IMR-90 (cell line): Measurements from ENCODE around the gene ZNF229. TPM values are rescaled to one million over a fixed set of nuclear protein-coding genes. Genes with fewer than 3 reads are reported as not detected.

Source experiments
- ATAC-seq: fragments of 200-7000 bp; cut with Tn5 transposase; 2 replicates; pipeline ENCODE4 v1.9.1; 2020; ENCODE audit warnings: low read depth, mild to moderate bottlenecking, moderate library complexity
- BruUV-seq: library from RNA; stranded (reverse); fragments of 400-500 nt; replicated peaks from 2 replicates; lab custom pipeline; 2021; lab: Mats Ljungman, UMichigan
- CTCF ChIA-PET: fragments of 300-600 bp; formaldehyde crosslinking; extraction: SDS; loops from one replicate; lab custom pipeline; 2021; ENCODE audit warnings: antibody characterized with exemption; lab: Yijun Ruan, JAX
- POLR2A ChIA-PET: fragments of 300-600 bp; sonication (Branson Sonifier 250); formaldehyde crosslinking; loops from one replicate; lab custom pipeline; 2022; ENCODE audit warnings: antibody characterized with exemption; ENCODE audit not compliant: unreplicated experiment; lab: Charles Lee
- DNase-seq: peaks from one replicate; pipeline ENCODE4 v3.0.0; 2013
- H2AFZ ChIP-seq: replicated peaks from 2 replicates; pipeline ENCODE3; 2013; ENCODE audit warnings: low read length, mild to moderate bottlenecking; ENCODE audit not compliant: poor library complexity
- H2AK5ac ChIP-seq: 2 replicates; pipeline ENCODE4 v1.6.1; 2013; ENCODE audit warnings: low read depth, low read length, inconsistent platforms
- H2AK9ac ChIP-seq: replicated peaks from 2 replicates; pipeline ENCODE3; 2013; ENCODE audit warnings: mild to moderate bottlenecking, low read depth, low read length, moderate library complexity; ENCODE audit not compliant: poor library complexity
- H2BK120ac ChIP-seq: 2 replicates; pipeline ENCODE4 v1.6.1; 2013; ENCODE audit warnings: low read depth, low read length, inconsistent platforms
- H2BK15ac ChIP-seq: 3 replicates; pipeline ENCODE4 v1.6.1; 2013; ENCODE audit warnings: low read depth, low read length, inconsistent platforms
- H2BK20ac ChIP-seq: 2 replicates; pipeline ENCODE4 v1.6.1; 2013; ENCODE audit warnings: low read depth, mild to moderate bottlenecking, inconsistent platforms, low read length, moderate library complexity
- H2BK5ac ChIP-seq: 2 replicates; pipeline ENCODE4 v1.6.1; 2013; ENCODE audit warnings: mild to moderate bottlenecking, low read depth, low read length, inconsistent platforms; ENCODE audit not compliant: poor library complexity, severe bottlenecking
- H3K14ac ChIP-seq: replicated peaks from 2 replicates; pipeline ENCODE4 v1.6.1; 2013; ENCODE audit warnings: low read depth, low read length, inconsistent platforms
- H3K18ac ChIP-seq: 2 replicates; pipeline ENCODE4 v1.6.1; 2013; ENCODE audit warnings: low read depth, low read length, control low read depth
- H3K23ac ChIP-seq: 2 replicates; pipeline ENCODE4 v1.6.1; 2013; ENCODE audit warnings: low read depth, low read length, inconsistent platforms
- H3K27ac ChIP-seq: 2 replicates; pipeline ENCODE4 v1.5.1; 2013; ENCODE audit warnings: mild to moderate bottlenecking, control low read depth, low read length; ENCODE audit not compliant: insufficient read depth
- H3K27me3 ChIP-seq: 2 replicates; pipeline ENCODE4 v1.6.1; 2013; ENCODE audit warnings: low read length; ENCODE audit not compliant: control insufficient read depth, insufficient read depth
- H3K36me3 ChIP-seq: 2 replicates; pipeline ENCODE4 v1.6.1; 2013; ENCODE audit warnings: low read length, mixed read lengths; ENCODE audit not compliant: control insufficient read depth, insufficient read depth
- H3K4ac ChIP-seq: 2 replicates; pipeline ENCODE4 v1.6.1; 2013; ENCODE audit warnings: low read depth, low read length, inconsistent platforms
- H3K4me1 ChIP-seq: 2 replicates; pipeline ENCODE4 v1.6.1; 2013; ENCODE audit warnings: low read length, mixed read lengths; ENCODE audit not compliant: control insufficient read depth, insufficient read depth
- H3K4me2 ChIP-seq: 2 replicates; pipeline ENCODE4 v1.6.1; 2013; ENCODE audit warnings: low read depth, mild to moderate bottlenecking, control low read depth, low read length, moderate library complexity
- H3K4me3 ChIP-seq: 2 replicates; pipeline ENCODE4 v1.5.1; 2013; ENCODE audit warnings: low read depth, mild to moderate bottlenecking, control low read depth, low read length, moderate library complexity; ENCODE audit not compliant: insufficient read depth
- H3K56ac ChIP-seq: 2 replicates; pipeline ENCODE4 v1.6.1; 2013; ENCODE audit warnings: low read length, inconsistent platforms; ENCODE audit not compliant: insufficient read depth; ENCODE audit errors: extremely low read depth
- H3K79me1 ChIP-seq, 2 experiments: 2 replicates each; pipeline ENCODE4 v1.6.1; 2013; ENCODE audit warnings: low read length in 2 of 2, inconsistent platforms in 1 of 2, low read depth in 1 of 2
- H3K9ac ChIP-seq: 2 replicates; pipeline ENCODE4 v1.6.1; 2013; ENCODE audit warnings: low read depth, low read length, control low read depth
- H3K9me1 ChIP-seq: 2 replicates; pipeline ENCODE4 v1.6.1; 2013; ENCODE audit warnings: low read length, inconsistent platforms; ENCODE audit not compliant: insufficient read depth
- H3K9me3 ChIP-seq: 2 replicates; pipeline ENCODE4 v1.6.1; 2013; ENCODE audit warnings: low read length; ENCODE audit not compliant: control insufficient read depth, insufficient read depth
- H4K20me1 ChIP-seq: 2 replicates; pipeline ENCODE4 v1.6.1; 2013; ENCODE audit warnings: low read length, inconsistent platforms; ENCODE audit not compliant: insufficient read depth
- H4K5ac ChIP-seq: 2 replicates; pipeline ENCODE4 v1.6.1; 2013; ENCODE audit warnings: mild to moderate bottlenecking, low read depth, low read length, control low read depth
- H4K8ac ChIP-seq, 2 experiments: 2 replicates each; pipeline ENCODE4 v1.6.1; 2013; ENCODE audit warnings: low read depth in 2 of 2, low read length in 2 of 2, control low read depth in 1 of 2, inconsistent platforms in 1 of 2
- H4K91ac ChIP-seq: 2 replicates; pipeline ENCODE4 v1.6.1; 2013; ENCODE audit warnings: low read depth, low read length, inconsistent platforms; ENCODE audit not compliant: insufficient read depth
- BHLHE40 ChIP-seq: fragments of 150-350 bp; IDR thresholded peaks from 2 replicates; pipeline ENCODE4 v1.6.1; 2016; ENCODE audit warnings: mild to moderate bottlenecking, low read depth, low read length
- CEBPB ChIP-seq: IDR thresholded peaks from 2 replicates; pipeline ENCODE4 v1.6.1; 2012; ENCODE audit warnings: low read depth, low read length, improper control_type of control experiment
- CHD1 ChIP-seq: IDR thresholded peaks from 2 replicates; pipeline ENCODE4 v1.6.1; 2012; ENCODE audit warnings: low read depth, low read length, improper control_type of control experiment
- CTCF ChIP-seq: conservative IDR thresholded peaks from 2 replicates; pipeline ENCODE4 v1.5.1; 2012; ENCODE audit warnings: mild to moderate bottlenecking, low read depth, low read length, improper control_type of control experiment
- ELK1 ChIP-seq: fragments of 150-350 bp; IDR thresholded peaks from 2 replicates; pipeline ENCODE4 v1.6.1; 2016; ENCODE audit warnings: low read depth, mild to moderate bottlenecking, low read length, moderate library complexity, borderline replicate concordance
- FOS ChIP-seq: fragments of 150-350 bp; IDR thresholded peaks from 2 replicates; pipeline ENCODE4 v1.6.1; 2016; ENCODE audit warnings: low read depth, low read length
- MAFK ChIP-seq: IDR thresholded peaks from 2 replicates; pipeline ENCODE4 v1.6.1; 2012; ENCODE audit warnings: low read depth, low read length, improper control_type of control experiment
- MAZ ChIP-seq: IDR thresholded peaks from 2 replicates; pipeline ENCODE4 v1.6.1; 2012; ENCODE audit warnings: low read depth, mild to moderate bottlenecking, low read length, improper control_type of control experiment, moderate library complexity, borderline replicate concordance
- MXI1 ChIP-seq: IDR thresholded peaks from 2 replicates; pipeline ENCODE4 v1.6.1; 2012; ENCODE audit warnings: low read depth, mild to moderate bottlenecking, low read length, moderate library complexity, borderline replicate concordance
- NFE2L2 ChIP-seq: fragments of 150-350 bp; IDR thresholded peaks from 2 replicates; pipeline ENCODE4 v1.6.1; 2016; ENCODE audit warnings: low read depth, mild to moderate bottlenecking, low read length
- POLR2A ChIP-seq: IDR thresholded peaks from 2 replicates; pipeline ENCODE4 v1.6.1; 2012; ENCODE audit warnings: mild to moderate bottlenecking, low read depth, low read length
- RAD21 ChIP-seq: IDR thresholded peaks from 2 replicates; pipeline ENCODE4 v1.6.1; 2012; ENCODE audit warnings: low read length, improper control_type of control experiment
- RCOR1 ChIP-seq: IDR thresholded peaks from 2 replicates; pipeline ENCODE4 v1.6.1; 2012; ENCODE audit warnings: mild to moderate bottlenecking, low read length, improper control_type of control experiment; ENCODE audit not compliant: insufficient replicate concordance
- RFX5 ChIP-seq: IDR thresholded peaks from 2 replicates; pipeline ENCODE4 v1.8.0; 2012; ENCODE audit warnings: low read depth, mild to moderate bottlenecking, low read length, moderate library complexity
- SMC3 ChIP-seq: fragments of 150-350 bp; IDR thresholded peaks from 2 replicates; pipeline ENCODE4 v1.6.1; 2016; ENCODE audit warnings: low read depth, mild to moderate bottlenecking, antibody characterized with exemption, low read length, moderate library complexity
- USF2 ChIP-seq: fragments of 150-350 bp; IDR thresholded peaks from 2 replicates; pipeline ENCODE4 v1.6.1; 2017; ENCODE audit warnings: mild to moderate bottlenecking, antibody characterized with exemption, low read length, low read depth
- WGBS, 2 experiments: methylation state at CpG; one replicate each; pipeline versions ENCODE4 v1.1.5 to v1.1.7; 2013; ENCODE audit warnings: missing lambda C conversion rate in 2 of 2; ENCODE audit not compliant: insufficient read length in 1 of 2; ENCODE audit errors: extremely low coverage in 2 of 2; 5-methylcytosine and 5-hydroxymethylcytosine counted together
- dilution Hi-C: fragments of 300-500 bp; cut with HindIII; formaldehyde crosslinking; loops from one replicate; pipeline ENCODE4 v1.14.3; 2018; ENCODE audit warnings: low sequenced_read_pairs; ENCODE audit not compliant: unreplicated experiment
- in situ Hi-C: fragments of 300-500 bp; cut with MboI; formaldehyde crosslinking; loops from 3 replicates; pipeline ENCODE4 v1.14.3; 2019; ENCODE audit warnings: low sequenced_read_pairs, inconsistent platforms, mixed read lengths
- intact Hi-C: fragments of 100-400 bp; cut with micrococcal nuclease; formaldehyde crosslinking; loops from 2 replicates; pipeline ENCODE4 v1.10.0; 2022
- polyA plus RNA-seq, 3 experiments: library from polyadenylated mRNA; depleted of rRNA; stranded (reverse); fragments of >200 nt; gene quantifications; 2 replicates each; pipeline ENCODE4 v1.2.3, GENCODE V29; 2012; ENCODE audit warnings: low replicate concordance in 1 of 3
- total RNA-seq: library from RNA; depleted of rRNA; stranded (reverse); fragments of >200 nt; gene quantifications from 2 replicates; pipeline ENCODE4 v1.2.3, GENCODE V29; 2012

ZNF229 gene
- total and polyA plus RNA-seq, 2 of the 4 experiments (the other 2 are of a cell fraction): 3.4 to 17.6 TPM

- Histone ChIP-seq H4K20me1 (no peaks in the 10 kb centered on the region), H3K56ac (no peak overlapping the region), H3K9me1 (no peaks in the 10 kb centered on the region), H2BK5ac (no peak overlapping the region), H3K9ac (no peak overlapping the region), H3K27me3 (no peaks in the 10 kb centered on the region), H3K4me1 (no peaks in the 10 kb centered on the region), H3K23ac (no peak overlapping the region), H3K4ac (no peak overlapping the region), H2BK120ac (no peak overlapping the region), H2BK20ac (no peak overlapping the region), H4K91ac (no peak overlapping the region), H3K9me3 (peaks cover 27% of the 10 kb centered on the region; the same call in 1 of the 2 replicates), H3K18ac (no peak overlapping the region), H3K4me2 (no peak overlapping the region), H3K27ac (no peak overlapping the region), H2BK15ac (no peak overlapping the region), H3K79me1 (no peaks in the 10 kb centered on the region), H2AFZ (no peak overlapping the region), H3K14ac (no peak overlapping the region), H4K8ac (no peak overlapping the region), H2AK5ac (no peak overlapping the region), H4K5ac (no peak overlapping the region), H2AK9ac (no peak overlapping the region), H3K36me3 (no peaks in the 10 kb centered on the region), H3K4me3 (no peak overlapping the region)
- TF ChIP-seq MXI1 (no peak), CHD1 (no peak), RFX5 (no peak), MAFK (no peak), ELK1 (no peak), MAZ (no peak), POLR2A (no peak), CEBPB (no peak), NFE2L2 (no peak), SMC3 (no peak), USF2 (no peak), FOS (no peak), RAD21 (no peak), RCOR1 (no peak), BHLHE40 (no peak), CTCF (no peak)
- ChIA-PET POLR2A (no interaction called here), CTCF (no interaction called here)
- no CpG with 5 or more reads among the region's 4 CpGs for WGBS, 2 experiments
- dilution Hi-C loops (no loop called here), intact Hi-C loops (no loop called here), in situ Hi-C loops (no loop called here)
- ATAC-seq (no peak), DNase-seq (no peak)
- BruUV-seq: no TSS peak
Observed at GRCh38 chr19:44455100-44455499, 6.8 kb upstream of the ZNF229 start.
